ENCODE measurements around the gene EPN1.

DNA sequence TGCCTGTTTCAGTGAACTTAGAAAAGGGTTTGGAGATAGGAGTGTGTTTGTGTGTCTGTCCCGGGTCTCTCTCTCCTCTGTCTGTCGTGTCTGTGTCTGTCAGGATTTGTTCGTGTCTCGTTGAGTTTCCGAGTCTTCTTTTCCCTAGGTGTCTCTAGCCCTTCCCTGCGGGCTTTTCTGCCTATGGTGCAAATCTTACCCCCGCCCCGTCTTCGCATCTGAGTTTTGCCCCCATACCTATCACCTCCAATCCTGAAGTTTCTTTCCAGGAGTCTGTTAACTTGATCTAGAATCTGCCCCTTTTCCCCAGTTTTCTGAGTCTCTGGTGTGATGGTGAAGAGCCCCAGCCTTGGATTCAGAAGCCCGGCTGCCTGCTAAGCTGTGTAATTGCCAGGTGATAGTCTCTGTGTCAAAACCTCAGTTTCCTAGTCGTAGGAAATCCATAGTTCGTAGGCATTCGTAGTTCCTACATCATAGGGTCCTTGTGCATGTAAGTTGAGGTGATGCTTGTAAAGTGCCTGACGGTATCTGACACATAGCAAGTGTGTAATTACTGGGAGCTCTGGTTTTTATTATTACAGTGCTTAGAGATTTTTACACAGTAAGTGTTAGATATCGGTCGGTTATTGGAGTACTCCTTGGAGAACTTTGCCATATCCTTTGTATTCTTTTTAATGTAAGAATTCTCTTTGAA lies 782 bp downstream of the EPN1 start:
- TF ChIP-seq EZH2 (IDR thresholded peaks at IDR 0.05; ENCODE audit: insufficient read depth, poor library complexity, severe bottlenecking) (no peak), EZH2phosphoT487 (IDR thresholded peaks at IDR 0.05; ENCODE audit: insufficient read depth, low read depth) (no peak)

Measured in GM23248 (cell line).